ENCODE data around the gene IRF5.
"Not testable (repeated sequence)": the region's sequence is repeated elsewhere in the genome, so short reads cannot be mapped to it uniquely, and the experiment has no call there.

The IRF5 gene

GRCh38 chr7:128906001-128906765, 31.5 kb upstream of the IRF5 start:
- FAIRE-seq (no peak), DNase-seq (ENCODE audit: low spot score) (no peak)

- FAIRE-seq: no peak
- DNase-seq (ENCODE audit: low spot score): no peak
These were observed 30.8 kb upstream of the IRF5 start for GRCh38 chr7:128906766-128907559.

GRCh38 chr7:128908750-128909624, 28.7 kb upstream of the IRF5 start:
- FAIRE-seq: no peak

GRCh38 chr7:128909625-128910568, 27.8 kb upstream of the IRF5 start:
- FAIRE-seq: no peak
- no peak for DNase-seq (ENCODE audit: low spot score)

More at GRCh38 chr7:128908750-128909624, 28.7 kb upstream of the IRF5 start:
- DNase-seq (ENCODE audit: low spot score): no peak

GRCh38 chr7:128910569-128910945, 27.2 kb upstream of the IRF5 start, which contains the start of gene KCP:
Gene KCP (minus strand): TSS chr7:128910709. CDS start chr7:128910676, 33 bp downstream.
- no peak for DNase-seq (ENCODE audit: low spot score)
- no peak for FAIRE-seq

- DNase-seq (ENCODE audit: low spot score): no peak
- FAIRE-seq: no peak
These were observed 26.2 kb upstream of the IRF5 start for GRCh38 chr7:128911423-128912031.

GRCh38 chr7:128912281-128912680, 25.4 kb upstream of the IRF5 start:
- no peak for DNase-seq (ENCODE audit: low spot score)
- no peak for FAIRE-seq

- not testable (repeated sequence) for FAIRE-seq; DNase-seq (ENCODE audit: low spot score)
These were observed 24.8 kb upstream of the IRF5 start for GRCh38 chr7:128912709-128913495.

GRCh38 chr7:128913870-128914565, 23.7 kb upstream of the IRF5 start:
- DNase-seq (ENCODE audit: low spot score) (no peak), FAIRE-seq (no peak)

- DNase-seq (ENCODE audit: low spot score): no peak
- FAIRE-seq: no peak
These were observed 23.1 kb upstream of the IRF5 start for GRCh38 chr7:128914566-128915151.

- no peak for DNase-seq (ENCODE audit: low spot score)
- FAIRE-seq: no peak
These were observed 22.4 kb upstream of the IRF5 start for GRCh38 chr7:128915271-128915819.

- no peak for DNase-seq (ENCODE audit: low spot score)
- FAIRE-seq: no peak
These were observed 21.7 kb upstream of the IRF5 start for GRCh38 chr7:128915841-128916642.

- FAIRE-seq: no peak
- DNase-seq (ENCODE audit: low spot score): no peak
These were observed 21.1 kb upstream of the IRF5 start for GRCh38 chr7:128916643-128916915.

- no peak for FAIRE-seq
- no peak for DNase-seq (ENCODE audit: low spot score)
These were observed 20.6 kb upstream of the IRF5 start for GRCh38 chr7:128917122-128917521.

- no peak for DNase-seq (ENCODE audit: low spot score)
- FAIRE-seq: no peak
These were observed 19.6 kb upstream of the IRF5 start for GRCh38 chr7:128918016-128918665.

- no peak for DNase-seq (ENCODE audit: low spot score)
- FAIRE-seq: no peak
These were observed 18.5 kb upstream of the IRF5 start for GRCh38 chr7:128919241-128919640.
